MM.1S (cell line): ENCODE results near the gene MGAT5.

ENCODE experiments used
- EZH2 ChIP-seq: fragments of 300-600 bp; sonication (generic); optimal IDR thresholded peaks from 2 replicates; pipeline ENCODE3; 2017; ENCODE audit warnings: low read depth, mild to moderate bottlenecking, antibody characterized with exemption, low read length, mixed read lengths
- TF ChIP-seq, protein P1 (sequence below): fragments of 300-600 bp; sonication (generic); IDR thresholded peaks from 2 replicates; pipeline ENCODE4 v1.5.1; 2016; ENCODE audit warnings: antibody characterized with exemption, low read length, mixed read lengths

- TF ChIP-seq, protein P1, sequence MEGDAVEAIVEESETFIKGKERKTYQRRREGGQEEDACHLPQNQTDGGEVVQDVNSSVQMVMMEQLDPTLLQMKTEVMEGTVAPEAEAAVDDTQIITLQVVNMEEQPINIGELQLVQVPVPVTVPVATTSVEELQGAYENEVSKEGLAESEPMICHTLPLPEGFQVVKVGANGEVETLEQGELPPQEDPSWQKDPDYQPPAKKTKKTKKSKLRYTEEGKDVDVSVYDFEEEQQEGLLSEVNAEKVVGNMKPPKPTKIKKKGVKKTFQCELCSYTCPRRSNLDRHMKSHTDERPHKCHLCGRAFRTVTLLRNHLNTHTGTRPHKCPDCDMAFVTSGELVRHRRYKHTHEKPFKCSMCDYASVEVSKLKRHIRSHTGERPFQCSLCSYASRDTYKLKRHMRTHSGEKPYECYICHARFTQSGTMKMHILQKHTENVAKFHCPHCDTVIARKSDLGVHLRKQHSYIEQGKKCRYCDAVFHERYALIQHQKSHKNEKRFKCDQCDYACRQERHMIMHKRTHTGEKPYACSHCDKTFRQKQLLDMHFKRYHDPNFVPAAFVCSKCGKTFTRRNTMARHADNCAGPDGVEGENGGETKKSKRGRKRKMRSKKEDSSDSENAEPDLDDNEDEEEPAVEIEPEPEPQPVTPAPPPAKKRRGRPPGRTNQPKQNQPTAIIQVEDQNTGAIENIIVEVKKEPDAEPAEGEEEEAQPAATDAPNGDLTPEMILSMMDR, result no peak
- TF ChIP-seq EZH2, result no peak
Measured at GRCh38 chr2:134253117-134253704, 661 bp upstream of the MGAT5 start.
